D721Med (cell line): ENCODE data around the gene ATN1.
"Not testable (repeated sequence)": the region's sequence is repeated elsewhere in the genome, so short reads cannot be mapped to it uniquely, and the experiment has no call there.

Experiments
- DNase-seq: peaks from one replicate; pipeline ENCODE4 v3.0.0; 2011; ENCODE audit warnings: low spot score; ENCODE audit not compliant: insufficient read length
- FAIRE-seq: peaks from 2 replicates; lab custom pipeline; 2011; peaks lifted over from hg19 to GRCh38; lab: Jason Lieb, UNC
- TF ChIP-seq, protein P1 (sequence below): IDR thresholded peaks from 2 replicates; pipeline ENCODE4 v1.5.1; 2012; ENCODE audit warnings: mild to moderate bottlenecking, control low read depth; ENCODE audit not compliant: insufficient read depth; ENCODE audit errors: missing control alignments

ATN1 gene

GRCh38 chr12:6899427-6899826 is 28.3 kb upstream of the ATN1 start:
- DNase-seq (no peak), FAIRE-seq (no peak)
- TF ChIP-seq, protein P1, sequence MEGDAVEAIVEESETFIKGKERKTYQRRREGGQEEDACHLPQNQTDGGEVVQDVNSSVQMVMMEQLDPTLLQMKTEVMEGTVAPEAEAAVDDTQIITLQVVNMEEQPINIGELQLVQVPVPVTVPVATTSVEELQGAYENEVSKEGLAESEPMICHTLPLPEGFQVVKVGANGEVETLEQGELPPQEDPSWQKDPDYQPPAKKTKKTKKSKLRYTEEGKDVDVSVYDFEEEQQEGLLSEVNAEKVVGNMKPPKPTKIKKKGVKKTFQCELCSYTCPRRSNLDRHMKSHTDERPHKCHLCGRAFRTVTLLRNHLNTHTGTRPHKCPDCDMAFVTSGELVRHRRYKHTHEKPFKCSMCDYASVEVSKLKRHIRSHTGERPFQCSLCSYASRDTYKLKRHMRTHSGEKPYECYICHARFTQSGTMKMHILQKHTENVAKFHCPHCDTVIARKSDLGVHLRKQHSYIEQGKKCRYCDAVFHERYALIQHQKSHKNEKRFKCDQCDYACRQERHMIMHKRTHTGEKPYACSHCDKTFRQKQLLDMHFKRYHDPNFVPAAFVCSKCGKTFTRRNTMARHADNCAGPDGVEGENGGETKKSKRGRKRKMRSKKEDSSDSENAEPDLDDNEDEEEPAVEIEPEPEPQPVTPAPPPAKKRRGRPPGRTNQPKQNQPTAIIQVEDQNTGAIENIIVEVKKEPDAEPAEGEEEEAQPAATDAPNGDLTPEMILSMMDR: no peak

GRCh38 chr12:6899837-6900519 is 27.8 kb upstream of the ATN1 start:
- FAIRE-seq: no peak
- TF ChIP-seq, protein P1: no peak
- DNase-seq: no peak

- FAIRE-seq (no peak), DNase-seq (no peak)
- TF ChIP-seq, protein P1: no peak
Measured at GRCh38 chr12:6902448-6902847, 25.3 kb upstream of the ATN1 start.

DNA sequence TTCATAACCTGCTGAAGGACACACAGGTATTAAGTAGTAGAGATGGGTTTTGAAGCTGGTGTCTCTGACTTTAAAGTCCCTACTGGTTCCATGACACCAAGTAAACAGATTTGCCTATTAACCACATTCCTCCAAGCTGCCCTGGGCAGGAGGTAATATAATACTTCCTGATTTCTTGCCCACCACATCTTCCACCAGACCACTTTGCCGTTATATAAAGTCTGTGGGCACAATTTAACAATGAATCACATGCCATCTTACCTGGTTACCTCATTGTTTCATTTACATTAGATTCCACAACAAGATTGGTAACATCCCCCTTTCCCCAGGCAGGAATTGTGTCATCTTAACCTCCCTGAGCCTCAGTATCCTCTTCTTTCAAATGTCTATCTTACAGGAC is 24.0 kb upstream of the ATN1 start:
- TF ChIP-seq, protein P1: no peak
- DNase-seq: no peak
- peak; percentile 89 for FAIRE-seq

- TF ChIP-seq, protein P1: no peak
- DNase-seq (peak; percentile 69), FAIRE-seq (peak; percentile 48)
Measured at GRCh38 chr12:6904280-6905276, 23.2 kb upstream of the ATN1 start, which contains the start of gene LRRC23. LRRC23 (plus strand) TSS chr12:6904822; CDS start chr12:6905634, 812 bp downstream.

- TF ChIP-seq, protein P1: no peak
- FAIRE-seq (no peak), DNase-seq (no peak)
Measured at GRCh38 chr12:6905414-6906040, 22.2 kb upstream of the ATN1 start.

DNA sequence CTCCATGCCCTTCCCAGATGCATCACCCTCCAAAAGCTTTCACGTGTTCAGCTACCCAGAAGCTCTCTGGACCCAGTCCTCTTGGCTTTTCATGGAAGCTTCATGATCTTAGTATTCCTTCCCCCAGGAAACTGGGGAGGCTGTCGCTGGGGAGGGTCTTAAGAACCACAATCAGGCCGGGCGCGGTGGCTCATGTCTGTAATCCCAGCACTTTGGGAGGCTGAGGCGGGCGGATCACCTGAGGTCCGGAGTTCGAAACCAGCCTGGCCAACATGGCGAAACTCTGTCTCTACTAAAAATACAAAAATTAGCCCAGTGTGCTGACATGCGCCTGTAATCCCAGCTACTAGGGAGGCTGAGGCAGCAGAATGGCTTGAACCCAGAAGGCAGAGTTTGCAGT is 19.6 kb upstream of the ATN1 start:
- not testable (repeated sequence) for FAIRE-seq, DNase-seq
